ENCODE data around the gene ADAM12. TPM values are rescaled to one million over a fixed set of nuclear protein-coding genes. Genes with fewer than 3 reads are reported as not detected.

The ADAM12 gene
- total RNA-seq, 2 donors from 2014 or later, result 0.46 TPM; not detected in 1

GRCh38 chr10:126006264-126006663 lies 382.0 kb downstream of the ADAM12 start:
- Histone ChIP-seq H3K36me3 (ENCODE audit: control insufficient read depth, insufficient read depth, low read length) (no peaks in the 10 kb centered on the region), H3K9me3 (ENCODE audit: control insufficient read depth, low read length) (no peaks in the 10 kb centered on the region), H3K4me3 (ENCODE audit: low read length) (no peak overlapping the region), H3K4me1 (ENCODE audit: control insufficient read depth, insufficient read depth, low read length) (no peaks in the 10 kb centered on the region), H3K9ac (ENCODE audit: extremely low read depth, low read length, poor library complexity, severe bottlenecking) (no peak overlapping the region), H3K27ac (ENCODE audit: low read depth, low read length) (no peak overlapping the region), H3K27me3 (ENCODE audit: control insufficient read depth, insufficient read depth, low read length, poor library complexity, severe bottlenecking) (no peaks in the 10 kb centered on the region)
- no peaks in the 10 kb centered on the region for H3K4me1 Mint-ChIP-seq
- DNase-seq, result no peak
- no peak overlapping the region for H3K4me3 Mint-ChIP-seq
- H3K36me3 Mint-ChIP-seq (ENCODE audit: low read depth), result no peaks in the 10 kb centered on the region
- no peak overlapping the region for H3K27ac Mint-ChIP-seq
- no peak for TF ChIP-seq CTCF (conservative IDR thresholded peaks at IDR 0.05)
- 80 to 85% methylated on average over 1 to 4 of the region's 5 CpGs for WGBS, 2 experiments (ENCODE audit: insufficient coverage in 1 of 2, insufficient read length in 1 of 2)
- no peaks in the 10 kb centered on the region for H3K27me3 Mint-ChIP-seq (ENCODE audit: insufficient read depth)
- H3K9me3 Mint-ChIP-seq, result no peaks in the 10 kb centered on the region

GRCh38 chr10:126004752-126005151 lies 383.5 kb downstream of the ADAM12 start:
- Mint-ChIP-seq H3K36me3 (ENCODE audit: low read depth) (no peaks in the 10 kb centered on the region), H3K4me3 (no peak overlapping the region), H3K9me3 (no peaks in the 10 kb centered on the region), H3K4me1 (no peaks in the 10 kb centered on the region), H3K27me3 (ENCODE audit: insufficient read depth) (no peaks in the 10 kb centered on the region), H3K27ac (no peak overlapping the region)
- H3K4me3 ChIP-seq (ENCODE audit: low read length), result no peak overlapping the region
- H3K27me3 ChIP-seq (ENCODE audit: control insufficient read depth, insufficient read depth, low read length, poor library complexity, severe bottlenecking), result no peaks in the 10 kb centered on the region
- TF ChIP-seq CTCF (conservative IDR thresholded peaks at IDR 0.05), result no peak
- no peaks in the 10 kb centered on the region for H3K36me3 ChIP-seq (ENCODE audit: control insufficient read depth, insufficient read depth, low read length)
- no peak overlapping the region for H3K9ac ChIP-seq (ENCODE audit: extremely low read depth, low read length, poor library complexity, severe bottlenecking)
- no peak overlapping the region for H3K27ac ChIP-seq (ENCODE audit: low read depth, low read length)
- DNase-seq, result no peak
- no peaks in the 10 kb centered on the region for H3K9me3 ChIP-seq (ENCODE audit: control insufficient read depth, low read length)
- no peaks in the 10 kb centered on the region for H3K4me1 ChIP-seq (ENCODE audit: control insufficient read depth, insufficient read depth, low read length)
- 72 to 84% methylated on average over 8 of the region's 8 CpGs for WGBS, 2 experiments (ENCODE audit: insufficient coverage in 1 of 2, insufficient read length in 1 of 2)

GRCh38 chr10:126001576-126001975 lies 386.7 kb downstream of the ADAM12 start:
- Mint-ChIP-seq H3K9me3 (no peaks in the 10 kb centered on the region), H3K4me1 (no peaks in the 10 kb centered on the region), H3K27me3 (ENCODE audit: insufficient read depth) (no peaks in the 10 kb centered on the region), H3K27ac (no peak overlapping the region), H3K4me3 (no peak overlapping the region), H3K36me3 (ENCODE audit: low read depth) (no peaks in the 10 kb centered on the region)
- H3K36me3 ChIP-seq (ENCODE audit: control insufficient read depth, insufficient read depth, low read length), result no peaks in the 10 kb centered on the region
- 100% methylated on average over 1 of the region's 2 CpGs; no CpG with 5 or more reads in 1 of the 2 experiments for WGBS, 2 experiments (ENCODE audit: insufficient coverage in 1 of 2, insufficient read length in 1 of 2)
- no peaks in the 10 kb centered on the region for H3K27me3 ChIP-seq (ENCODE audit: control insufficient read depth, insufficient read depth, low read length, poor library complexity, severe bottlenecking)
- H3K4me3 ChIP-seq (ENCODE audit: low read length), result no peak overlapping the region
- H3K4me1 ChIP-seq (ENCODE audit: control insufficient read depth, insufficient read depth, low read length), result no peaks in the 10 kb centered on the region
- H3K9ac ChIP-seq (ENCODE audit: extremely low read depth, low read length, poor library complexity, severe bottlenecking), result no peak overlapping the region
- no peak overlapping the region for H3K27ac ChIP-seq (ENCODE audit: low read depth, low read length)
- TF ChIP-seq CTCF (conservative IDR thresholded peaks at IDR 0.05), result no peak
- no peaks in the 10 kb centered on the region for H3K9me3 ChIP-seq (ENCODE audit: control insufficient read depth, low read length)
- DNase-seq, result no peak

Data from endodermal cell (in vitro differentiated cells).